DND-41 (cell line): ENCODE data around the gene ZBTB37.
"Not testable (repeated sequence)": the region's sequence is repeated elsewhere in the genome, so short reads cannot be mapped to it uniquely, and the experiment has no call there.

ENCODE experiments used
- ATAC-seq: fragments of 200-7000 bp; cut with Tn5 transposase; 3 replicates; pipeline ENCODE4 v1.9.1; 2021; ENCODE audit warnings: low read depth; ENCODE audit not compliant: insufficient read depth
- DNase-seq: peaks from one replicate; pipeline ENCODE4 v3.0.0-alpha.2; 2020
- H2AFZ ChIP-seq: 2 replicates; pipeline ENCODE4 v1.6.0; 2012; ENCODE audit warnings: low read depth, low read length
- H3K27ac ChIP-seq: 2 replicates; pipeline ENCODE4 v1.5.1; 2012; ENCODE audit warnings: low read length, inconsistent platforms
- H3K27me3 ChIP-seq: fragments of 200-600 bp; sonication (generic); 2 replicates; pipeline ENCODE4 v1.6.0; 2012; ENCODE audit warnings: low read length, mild to moderate bottlenecking, inconsistent platforms; ENCODE audit not compliant: insufficient read depth, poor library complexity
- H3K36me3 ChIP-seq: 2 replicates; pipeline ENCODE4 v1.5.1; 2012; ENCODE audit warnings: low read length, inconsistent platforms; ENCODE audit not compliant: insufficient read depth
- H3K4me1 ChIP-seq: 2 replicates; pipeline ENCODE4 v1.5.1; 2012; ENCODE audit warnings: mild to moderate bottlenecking, low read length; ENCODE audit not compliant: insufficient read depth
- H3K4me2 ChIP-seq: 2 replicates; pipeline ENCODE4 v1.6.0; 2012; ENCODE audit warnings: mild to moderate bottlenecking, moderate library complexity, low read length, inconsistent platforms; ENCODE audit not compliant: insufficient read depth
- H3K4me3 ChIP-seq, 2 experiments: fragments of 200-600 bp in 1 of 2; shearing (Covaris generic) in 1 of 2; 2 replicates each; pipeline ENCODE4 v1.5.1; 2012 to 2016; ENCODE audit warnings: inconsistent platforms in 2 of 2, low read length in 2 of 2, mild to moderate bottlenecking in 2 of 2, low read depth in 1 of 2, moderate library complexity in 1 of 2
- H3K79me2 ChIP-seq: 2 replicates; pipeline ENCODE4 v1.6.0; 2012; ENCODE audit warnings: low read length, inconsistent platforms; ENCODE audit not compliant: insufficient read depth
- H3K9ac ChIP-seq: 2 replicates; pipeline ENCODE4 v1.6.0; 2012; ENCODE audit warnings: low read depth, mild to moderate bottlenecking, inconsistent platforms, low read length, moderate library complexity
- H3K9me3 ChIP-seq: 2 replicates; pipeline ENCODE4 v1.5.1; 2012; ENCODE audit warnings: low read length, moderate library complexity, mild to moderate bottlenecking, inconsistent platforms; ENCODE audit not compliant: insufficient read depth, severe bottlenecking
- H4K20me1 ChIP-seq: 2 replicates; pipeline ENCODE4 v1.6.0; 2012; ENCODE audit warnings: low read length; ENCODE audit not compliant: insufficient read depth
- EZH2 ChIP-seq: IDR thresholded peaks from 3 replicates; pipeline ENCODE4 v1.6.1; 2012; ENCODE audit warnings: borderline replicate concordance, low read depth, mild to moderate bottlenecking, moderate library complexity, low read length, inconsistent platforms; ENCODE audit not compliant: severe bottlenecking
- TF ChIP-seq, protein P1 (sequence below): IDR thresholded peaks from 2 replicates; pipeline ENCODE4 v1.5.1; 2012; ENCODE audit warnings: borderline replicate concordance, low read length, moderate library complexity, mild to moderate bottlenecking; ENCODE audit not compliant: poor library complexity, severe bottlenecking; ENCODE audit errors: extremely low read depth

Gene ZBTB37

DNA sequence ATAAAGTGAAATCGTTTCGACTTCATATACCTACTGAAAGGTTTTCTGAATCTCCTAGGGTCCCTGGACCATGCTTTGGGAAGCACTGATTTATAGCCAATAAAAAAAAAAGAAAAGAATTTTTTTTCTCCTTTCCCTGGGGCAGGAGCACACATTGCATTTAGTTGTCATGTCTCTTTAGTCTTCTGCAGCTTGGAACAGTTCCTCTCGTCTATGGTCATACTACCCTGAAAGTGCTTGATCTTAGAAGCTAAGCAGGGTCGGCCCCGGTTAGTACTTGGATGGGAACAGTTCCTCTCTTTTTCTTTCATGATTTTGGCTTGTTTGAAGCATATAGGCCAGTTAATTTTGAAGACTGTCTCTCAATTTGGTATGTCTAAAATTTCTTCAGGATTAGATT lies 52.7 kb downstream of the ZBTB37 start:
- no peak for TF ChIP-seq EZH2
- TF ChIP-seq, protein P1, sequence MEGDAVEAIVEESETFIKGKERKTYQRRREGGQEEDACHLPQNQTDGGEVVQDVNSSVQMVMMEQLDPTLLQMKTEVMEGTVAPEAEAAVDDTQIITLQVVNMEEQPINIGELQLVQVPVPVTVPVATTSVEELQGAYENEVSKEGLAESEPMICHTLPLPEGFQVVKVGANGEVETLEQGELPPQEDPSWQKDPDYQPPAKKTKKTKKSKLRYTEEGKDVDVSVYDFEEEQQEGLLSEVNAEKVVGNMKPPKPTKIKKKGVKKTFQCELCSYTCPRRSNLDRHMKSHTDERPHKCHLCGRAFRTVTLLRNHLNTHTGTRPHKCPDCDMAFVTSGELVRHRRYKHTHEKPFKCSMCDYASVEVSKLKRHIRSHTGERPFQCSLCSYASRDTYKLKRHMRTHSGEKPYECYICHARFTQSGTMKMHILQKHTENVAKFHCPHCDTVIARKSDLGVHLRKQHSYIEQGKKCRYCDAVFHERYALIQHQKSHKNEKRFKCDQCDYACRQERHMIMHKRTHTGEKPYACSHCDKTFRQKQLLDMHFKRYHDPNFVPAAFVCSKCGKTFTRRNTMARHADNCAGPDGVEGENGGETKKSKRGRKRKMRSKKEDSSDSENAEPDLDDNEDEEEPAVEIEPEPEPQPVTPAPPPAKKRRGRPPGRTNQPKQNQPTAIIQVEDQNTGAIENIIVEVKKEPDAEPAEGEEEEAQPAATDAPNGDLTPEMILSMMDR = no peak
- Histone ChIP-seq H3K4me1 (no peaks in the 10 kb centered on the region), H2AFZ (no peak overlapping the region), H3K79me2 (no peaks in the 10 kb centered on the region), H4K20me1 (no peaks in the 10 kb centered on the region), H3K9me3 (no peaks in the 10 kb centered on the region), H3K9ac (no peak overlapping the region), H3K4me2 (no peak overlapping the region), H3K36me3 (no peaks in the 10 kb centered on the region), H3K27me3 (no peaks in the 10 kb centered on the region), H3K4me3 (no peak overlapping the region), H3K27ac (no peak overlapping the region)
- DNase-seq (no peak), ATAC-seq (no peak)

DNA sequence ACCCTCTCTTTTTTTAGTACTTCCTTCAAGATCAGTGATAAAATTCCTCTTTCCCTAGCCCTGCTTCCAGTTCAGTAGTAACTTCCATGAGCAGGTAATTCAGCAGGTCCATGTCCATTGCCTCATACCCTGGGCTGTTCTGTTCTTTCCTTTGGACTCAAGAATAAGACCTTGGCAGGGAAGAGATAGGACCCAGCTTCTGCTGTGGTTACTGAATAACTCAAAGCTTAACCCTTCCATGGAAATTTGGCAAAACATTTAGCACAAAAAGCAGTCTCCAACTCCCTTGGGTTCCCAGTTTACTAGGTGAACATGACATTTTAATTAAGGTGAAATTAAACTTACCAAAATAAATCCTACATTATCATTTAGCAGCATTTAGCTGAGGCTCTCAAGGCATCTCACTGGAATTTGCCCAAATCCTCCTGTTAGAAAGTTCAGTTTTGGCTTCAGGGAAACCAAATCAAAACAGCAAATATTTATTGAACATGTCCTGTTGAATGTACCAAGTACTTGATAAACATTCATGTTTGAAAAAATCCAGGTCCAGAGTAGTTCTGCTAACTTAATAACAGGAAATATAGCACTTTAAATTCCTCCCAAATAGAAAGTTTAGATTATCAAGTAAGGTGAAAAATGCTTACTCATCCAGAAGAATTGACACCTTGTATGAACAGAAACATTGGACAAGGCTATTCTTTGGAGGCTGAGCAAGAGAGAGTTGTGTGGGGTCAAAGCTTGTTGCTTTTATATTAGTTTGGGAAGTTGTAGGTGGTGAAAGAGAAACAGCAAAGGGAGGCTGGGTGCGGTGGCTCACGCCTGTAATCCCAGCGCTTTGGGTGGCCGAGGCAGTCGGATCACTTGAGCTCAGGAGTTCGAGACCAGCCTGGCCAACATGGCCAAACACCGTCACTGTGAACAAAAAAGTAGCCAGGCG lies 57.4 kb downstream of the ZBTB37 start:
- no peak overlapping the region for H3K27ac ChIP-seq
- TF ChIP-seq EZH2 = no peak
- TF ChIP-seq, protein P1 = no peak

DNA sequence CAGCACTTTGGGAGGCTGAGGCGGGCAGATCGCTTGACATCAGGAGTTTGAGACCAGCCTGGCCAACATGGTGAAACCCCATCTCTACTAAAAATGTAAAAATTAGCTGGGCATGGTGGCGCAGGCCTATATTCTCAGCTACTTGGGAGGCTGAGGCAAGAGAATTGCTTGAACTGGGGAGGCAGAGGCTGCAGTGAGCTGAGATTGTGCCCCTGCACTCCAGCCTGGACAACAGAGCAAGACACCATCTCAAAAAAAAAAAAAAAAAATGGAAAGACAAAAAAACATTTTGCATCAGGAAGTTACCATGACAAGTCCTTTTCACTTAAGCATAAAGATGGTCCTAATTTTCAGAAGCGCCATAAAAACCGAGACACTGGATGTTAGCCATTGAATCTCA lies 62.4 kb downstream of the ZBTB37 start:
- not testable (repeated sequence) for H3K27ac ChIP-seq, H2AFZ ChIP-seq, H3K4me3 ChIP-seq, H3K79me2 ChIP-seq, H3K27me3 ChIP-seq, H3K9ac ChIP-seq, H3K4me1 ChIP-seq, H3K4me2 ChIP-seq, DNase-seq, ATAC-seq, H4K20me1 ChIP-seq, H3K9me3 ChIP-seq
- H3K36me3 ChIP-seq = peaks cover 16% of the 10 kb centered on the region; the same call in 1 of the 2 replicates

More for the DNA sequence above, 57.4 kb downstream of the ZBTB37 start:
- H4K20me1 ChIP-seq = no peaks in the 10 kb centered on the region
- no peak overlapping the region for H3K4me3 ChIP-seq
- no peak for DNase-seq
- no peak for ATAC-seq
- no peaks in the 10 kb centered on the region for H3K27me3 ChIP-seq
- no peak overlapping the region for H2AFZ ChIP-seq
- no peak overlapping the region for H3K4me2 ChIP-seq
- no peaks in the 10 kb centered on the region for H3K79me2 ChIP-seq
- no peaks in the 10 kb centered on the region for H3K36me3 ChIP-seq
- H3K9ac ChIP-seq = no peak overlapping the region
- H3K9me3 ChIP-seq = no peaks in the 10 kb centered on the region
- H3K4me1 ChIP-seq = no peaks in the 10 kb centered on the region

DNA sequence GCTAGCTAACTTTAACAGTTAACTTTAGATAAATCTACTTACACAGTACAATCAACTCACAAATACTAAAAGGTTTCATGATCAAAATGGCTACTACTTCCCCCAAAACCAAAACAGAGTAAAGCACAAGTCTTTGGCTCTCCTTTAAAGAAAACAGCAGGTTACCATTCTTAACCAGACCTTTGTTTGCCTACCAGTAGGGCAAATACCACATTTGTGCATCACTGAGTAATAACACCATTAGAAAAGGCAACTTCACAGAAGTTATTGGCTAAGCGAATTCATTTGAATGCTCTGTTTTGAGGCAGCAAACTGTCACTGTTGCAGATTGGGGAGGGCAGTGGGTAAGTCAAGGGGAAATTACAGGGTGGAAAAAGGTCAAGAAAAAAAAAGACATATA lies 66.3 kb downstream of the ZBTB37 start:
- Histone ChIP-seq H2AFZ (no peak overlapping the region), H3K79me2 (no peaks in the 10 kb centered on the region), H3K4me3 (no peak overlapping the region), H3K27me3 (no peaks in the 10 kb centered on the region), H3K9me3 (no peaks in the 10 kb centered on the region), H3K4me2 (no peak overlapping the region), H3K27ac (no peak overlapping the region), H3K36me3 (peaks cover 47% of the 10 kb centered on the region), H3K9ac (no peak overlapping the region), H4K20me1 (no peaks in the 10 kb centered on the region), H3K4me1 (no peaks in the 10 kb centered on the region)
- no peak for TF ChIP-seq EZH2
- TF ChIP-seq, protein P1 = no peak
- no peak for ATAC-seq
- no peak for DNase-seq
